Parathyroid adenoma (tissue), 2 donors: ENCODE results near the gene ASTN2.

Source experiments
- H2AFZ ChIP-seq: fragments of 300-600 bp; sonication (generic); one replicate; pipeline ENCODE4 v1.7.0; 2017; ENCODE audit warnings: antibody characterized with exemption, mild to moderate bottlenecking
- H3K27ac ChIP-seq: fragments of 300-600 bp; sonication (generic); one replicate; pipeline ENCODE4 v1.7.0; 2017
- H3K27me3 ChIP-seq: fragments of 300-600 bp; sonication (generic); one replicate; pipeline ENCODE4 v1.7.0; 2017; ENCODE audit warnings: low read length; ENCODE audit not compliant: control insufficient read depth, insufficient read depth
- H3K36me3 ChIP-seq: fragments of 300-600 bp; sonication (generic); one replicate; pipeline ENCODE4 v1.7.0; 2017; ENCODE audit warnings: low read length; ENCODE audit not compliant: control insufficient read depth, insufficient read depth
- H3K4me1 ChIP-seq: fragments of 300-600 bp; sonication (generic); one replicate; pipeline ENCODE4 v1.7.0; 2017; ENCODE audit warnings: control low read depth
- H3K4me2 ChIP-seq: fragments of 300-600 bp; sonication (generic); one replicate; pipeline ENCODE4 v1.7.0; 2017; ENCODE audit warnings: low read length
- H3K4me3 ChIP-seq: fragments of 300-600 bp; sonication (generic); one replicate; pipeline ENCODE4 v1.7.0; 2017; ENCODE audit warnings: low read depth, low read length
- H3K79me2 ChIP-seq: fragments of 300-600 bp; sonication (generic); one replicate; pipeline ENCODE4 v1.7.0; 2017; ENCODE audit warnings: control low read depth
- H3K9ac ChIP-seq: fragments of 300-600 bp; sonication (generic); one replicate; pipeline ENCODE4 v1.7.0; 2017; ENCODE audit warnings: mild to moderate bottlenecking
- H3K9me3 ChIP-seq: fragments of 300-600 bp; sonication (generic); one replicate; pipeline ENCODE4 v1.7.0; 2017; ENCODE audit warnings: low read length; ENCODE audit not compliant: control insufficient read depth
- TF ChIP-seq, protein P1 (sequence below): fragments of 300-600 bp; sonication (generic); IDR thresholded peaks from one replicate; pipeline ENCODE4 v1.7.0; 2017; ENCODE audit warnings: antibody characterized with exemption, mild to moderate bottlenecking
- donor health status: primary hyperparathyroidism.

Gene ASTN2

DNA sequence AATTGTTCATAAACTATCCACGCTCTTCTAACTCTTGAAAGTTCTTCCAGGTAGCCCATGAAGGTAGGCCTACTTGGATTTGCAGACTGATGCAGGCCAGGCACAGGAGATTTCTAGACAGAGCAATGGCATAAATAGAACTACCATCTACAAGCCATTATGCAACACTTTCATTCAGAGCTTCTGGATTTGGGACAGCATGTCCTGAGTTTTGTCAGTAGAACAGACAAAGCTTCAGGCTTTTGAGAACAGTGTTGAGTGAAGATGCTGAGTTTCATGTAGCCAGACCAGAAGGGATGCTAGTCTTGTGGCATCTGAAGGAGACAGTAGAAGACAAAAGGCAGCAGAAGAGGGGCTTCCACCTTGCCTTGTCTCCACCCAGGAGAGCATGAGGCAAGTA lies 531.2 kb downstream of the ASTN2 start:
- no peaks in the 10 kb centered on the region for H3K4me1 ChIP-seq
- H3K27me3 ChIP-seq, result no peaks in the 10 kb centered on the region
- no peaks in the 10 kb centered on the region for H3K36me3 ChIP-seq
- TF ChIP-seq, protein P1, sequence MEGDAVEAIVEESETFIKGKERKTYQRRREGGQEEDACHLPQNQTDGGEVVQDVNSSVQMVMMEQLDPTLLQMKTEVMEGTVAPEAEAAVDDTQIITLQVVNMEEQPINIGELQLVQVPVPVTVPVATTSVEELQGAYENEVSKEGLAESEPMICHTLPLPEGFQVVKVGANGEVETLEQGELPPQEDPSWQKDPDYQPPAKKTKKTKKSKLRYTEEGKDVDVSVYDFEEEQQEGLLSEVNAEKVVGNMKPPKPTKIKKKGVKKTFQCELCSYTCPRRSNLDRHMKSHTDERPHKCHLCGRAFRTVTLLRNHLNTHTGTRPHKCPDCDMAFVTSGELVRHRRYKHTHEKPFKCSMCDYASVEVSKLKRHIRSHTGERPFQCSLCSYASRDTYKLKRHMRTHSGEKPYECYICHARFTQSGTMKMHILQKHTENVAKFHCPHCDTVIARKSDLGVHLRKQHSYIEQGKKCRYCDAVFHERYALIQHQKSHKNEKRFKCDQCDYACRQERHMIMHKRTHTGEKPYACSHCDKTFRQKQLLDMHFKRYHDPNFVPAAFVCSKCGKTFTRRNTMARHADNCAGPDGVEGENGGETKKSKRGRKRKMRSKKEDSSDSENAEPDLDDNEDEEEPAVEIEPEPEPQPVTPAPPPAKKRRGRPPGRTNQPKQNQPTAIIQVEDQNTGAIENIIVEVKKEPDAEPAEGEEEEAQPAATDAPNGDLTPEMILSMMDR, result no peak
- H3K27ac ChIP-seq, result no peak overlapping the region
- H3K9me3 ChIP-seq, result no peaks in the 10 kb centered on the region
- H2AFZ ChIP-seq, result no peak overlapping the region
- no peak overlapping the region for H3K9ac ChIP-seq
- no peak overlapping the region for H3K4me3 ChIP-seq
- H3K4me2 ChIP-seq, result no peak overlapping the region
- H3K79me2 ChIP-seq, result no peaks in the 10 kb centered on the region

DNA sequence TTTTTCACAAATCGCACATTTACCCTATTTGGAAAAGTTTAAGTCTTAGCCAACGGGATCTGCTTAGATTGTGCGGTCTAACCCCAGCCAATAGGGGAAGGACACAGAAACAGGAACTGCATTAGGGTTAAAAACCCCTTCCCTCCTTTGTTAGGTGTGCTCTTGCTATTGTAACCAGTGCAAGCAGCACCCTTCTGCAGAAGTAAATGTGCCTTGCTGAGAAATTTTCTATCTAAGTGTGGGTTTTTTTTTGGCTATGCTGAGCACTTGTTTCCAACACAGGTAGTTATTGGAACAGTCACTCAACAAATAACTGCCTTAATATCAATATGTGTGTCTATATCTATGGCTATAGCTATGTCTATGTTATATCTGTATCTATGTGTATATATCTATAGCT lies 537.8 kb downstream of the ASTN2 start:
- no peak overlapping the region for H3K4me2 ChIP-seq
- H3K9me3 ChIP-seq, result no peaks in the 10 kb centered on the region
- no peaks in the 10 kb centered on the region for H3K4me1 ChIP-seq
- H3K4me3 ChIP-seq, result no peak overlapping the region
- no peaks in the 10 kb centered on the region for H3K36me3 ChIP-seq
- H3K27ac ChIP-seq, result no peak overlapping the region
- TF ChIP-seq, protein P1, result no peak
- no peaks in the 10 kb centered on the region for H3K27me3 ChIP-seq
- H3K9ac ChIP-seq, result no peak overlapping the region
- H3K79me2 ChIP-seq, result no peaks in the 10 kb centered on the region
- H2AFZ ChIP-seq, result no peak overlapping the region

DNA sequence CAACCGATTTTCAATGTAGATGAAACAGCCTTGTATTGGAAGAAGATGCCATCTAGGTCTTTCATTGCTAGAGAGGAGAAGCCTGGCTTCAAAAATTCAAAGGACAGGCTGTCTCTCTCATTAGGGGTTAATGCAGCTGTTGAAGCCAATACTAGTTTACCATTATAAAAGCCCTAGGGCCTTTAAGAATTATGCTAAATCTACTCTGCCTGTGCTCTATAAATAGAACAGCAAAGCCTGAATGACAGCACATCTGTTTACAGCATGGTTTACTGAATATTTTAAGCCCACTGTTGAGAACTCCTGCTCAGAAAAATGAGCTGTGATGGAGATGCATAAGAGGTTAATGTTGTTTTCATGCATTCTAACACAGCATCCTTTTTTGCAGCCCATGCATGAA lies 539.3 kb downstream of the ASTN2 start:
- TF ChIP-seq, protein P1, result no peak
- Histone ChIP-seq H3K36me3 (no peaks in the 10 kb centered on the region), H3K9me3 (no peaks in the 10 kb centered on the region), H2AFZ (no peak overlapping the region), H3K79me2 (no peaks in the 10 kb centered on the region), H3K27ac (no peak overlapping the region), H3K27me3 (no peaks in the 10 kb centered on the region), H3K4me2 (no peak overlapping the region), H3K4me3 (no peak overlapping the region), H3K4me1 (no peaks in the 10 kb centered on the region), H3K9ac (no peak overlapping the region)

DNA sequence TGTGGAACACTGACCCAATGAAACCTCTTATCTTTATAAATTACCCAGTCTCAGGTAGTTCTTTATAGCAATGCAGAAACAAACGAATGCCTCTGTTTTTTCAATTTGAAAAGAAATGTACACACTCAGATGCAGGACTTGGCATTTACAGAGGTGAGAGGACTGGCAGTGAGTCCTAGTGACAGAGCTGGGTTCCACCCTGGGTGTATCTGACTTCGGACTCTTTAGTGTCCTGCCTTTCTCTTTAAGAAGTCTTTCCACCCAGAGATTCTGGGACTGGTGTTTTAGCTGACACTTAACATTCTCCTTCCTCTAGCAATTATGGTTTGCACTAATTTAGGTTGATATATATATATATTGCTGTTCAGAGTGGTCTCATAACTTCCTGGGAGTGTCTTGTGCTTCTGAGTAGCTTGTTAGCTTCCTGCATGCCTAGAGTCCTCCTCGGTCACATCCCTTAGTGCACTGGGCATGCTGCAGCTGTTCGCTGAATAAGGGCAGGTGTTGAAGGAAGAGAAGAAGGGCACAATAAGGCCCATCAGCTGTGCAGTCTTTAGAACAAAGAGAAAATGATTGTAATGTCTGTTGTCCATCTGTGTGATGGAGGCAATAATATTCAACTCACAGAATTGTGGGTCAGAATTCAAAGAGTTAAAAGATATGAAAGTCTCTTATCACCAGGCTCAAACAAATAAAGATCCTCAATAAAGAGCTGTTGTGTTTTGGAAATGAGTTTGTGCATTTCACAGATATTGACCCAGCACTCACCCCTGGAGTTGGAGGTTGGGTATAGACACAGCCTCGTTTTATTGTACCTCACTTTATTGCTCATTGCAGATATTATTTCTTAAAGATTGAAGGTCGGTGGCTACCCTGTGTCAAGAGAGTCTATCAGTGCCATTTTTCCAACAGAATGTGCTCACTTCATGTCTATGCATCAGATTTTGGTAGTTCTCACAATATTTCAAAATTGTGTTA lies 540.6 kb downstream of the ASTN2 start:
- Histone ChIP-seq H3K9ac (no peak overlapping the region), H3K9me3 (no peaks in the 10 kb centered on the region), H3K4me1 (no peaks in the 10 kb centered on the region), H3K27ac (no peak overlapping the region), H2AFZ (no peak overlapping the region), H3K36me3 (no peaks in the 10 kb centered on the region), H3K79me2 (no peaks in the 10 kb centered on the region), H3K4me3 (no peak overlapping the region), H3K4me2 (no peak overlapping the region), H3K27me3 (no peaks in the 10 kb centered on the region)
- TF ChIP-seq, protein P1, result no peak

DNA sequence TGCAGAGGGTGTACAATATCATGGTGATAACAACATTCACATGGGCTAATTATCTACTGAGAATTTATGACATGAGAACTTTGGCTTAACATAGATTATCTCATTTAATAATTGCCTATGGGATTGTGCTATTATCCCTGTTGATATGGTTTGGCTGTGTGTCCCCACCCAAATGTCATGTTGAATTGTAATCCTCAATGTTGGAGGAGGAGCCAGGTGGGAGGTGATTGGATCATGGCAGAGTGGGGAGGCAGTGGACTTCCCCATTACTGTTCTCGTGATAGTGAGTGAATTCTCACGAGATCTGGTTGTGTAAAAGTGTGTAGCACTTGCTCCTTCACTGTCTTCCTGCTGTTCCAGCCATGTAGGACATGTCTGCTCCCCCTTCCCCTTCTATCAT lies 541.4 kb downstream of the ASTN2 start:
- no peak overlapping the region for H3K27ac ChIP-seq
- H3K4me1 ChIP-seq, result no peaks in the 10 kb centered on the region
- no peak overlapping the region for H2AFZ ChIP-seq
- TF ChIP-seq, protein P1, result no peak
- H3K79me2 ChIP-seq, result no peaks in the 10 kb centered on the region
- no peak overlapping the region for H3K9ac ChIP-seq
- H3K4me2 ChIP-seq, result no peak overlapping the region
- H3K27me3 ChIP-seq, result no peaks in the 10 kb centered on the region
- H3K9me3 ChIP-seq, result no peaks in the 10 kb centered on the region
- no peak overlapping the region for H3K4me3 ChIP-seq
- H3K36me3 ChIP-seq, result no peaks in the 10 kb centered on the region
